GM19025 (cell line): Measurements from ENCODE around the gene ERC1.

Experiments used
- ATAC-seq: cut with Tn5 transposase; IDR thresholded peaks from one replicate; pipeline ENCODE4 v1.9.1; 2021; ENCODE audit warnings: mild to moderate bottlenecking, low read depth, moderate library complexity; ENCODE audit not compliant: unreplicated experiment

Gene ERC1

DNA sequence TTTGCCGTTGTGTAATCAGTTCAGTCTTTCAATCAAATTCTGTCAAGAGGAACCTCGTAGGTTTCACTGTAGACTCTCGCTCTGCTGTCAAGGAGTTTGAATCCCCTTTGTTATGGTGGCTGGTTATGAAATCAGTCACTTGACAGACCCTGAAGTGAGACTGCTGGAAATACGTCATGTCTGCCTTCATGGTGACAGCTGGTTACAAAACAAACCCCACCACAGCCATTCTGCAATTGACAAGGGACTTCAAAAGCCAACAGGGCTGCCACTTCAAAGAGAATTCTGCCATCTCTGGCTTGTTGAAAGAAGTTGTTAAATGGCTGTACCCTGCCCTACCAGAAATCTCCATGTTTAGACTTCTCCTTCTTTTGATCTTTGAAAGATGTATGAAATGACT lies 286.9 kb downstream of the ERC1 start:
- no peak for ATAC-seq

GRCh38 chr12:1279050-1279449 lies 288.0 kb downstream of the ERC1 start:
- no peak for ATAC-seq

DNA sequence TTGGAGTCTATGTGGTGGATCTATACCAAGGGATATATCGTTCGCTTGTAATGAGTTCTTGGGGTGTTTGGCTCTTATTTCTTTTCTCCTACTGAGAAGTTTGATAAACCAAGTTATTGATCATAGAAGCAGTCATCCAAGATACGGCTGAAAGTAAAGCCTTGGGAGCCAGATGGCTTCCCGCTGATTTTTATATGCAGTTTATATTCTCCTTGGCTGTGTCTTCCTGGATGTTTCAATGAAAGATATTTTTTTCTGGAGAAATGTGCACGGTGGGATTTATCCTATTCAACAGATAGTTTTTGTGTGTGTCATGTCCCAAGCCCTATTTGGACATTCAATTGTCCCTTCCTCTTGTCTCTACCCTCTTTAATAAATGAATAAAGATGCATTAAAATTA lies 289.0 kb downstream of the ERC1 start:
- no peak for ATAC-seq

DNA sequence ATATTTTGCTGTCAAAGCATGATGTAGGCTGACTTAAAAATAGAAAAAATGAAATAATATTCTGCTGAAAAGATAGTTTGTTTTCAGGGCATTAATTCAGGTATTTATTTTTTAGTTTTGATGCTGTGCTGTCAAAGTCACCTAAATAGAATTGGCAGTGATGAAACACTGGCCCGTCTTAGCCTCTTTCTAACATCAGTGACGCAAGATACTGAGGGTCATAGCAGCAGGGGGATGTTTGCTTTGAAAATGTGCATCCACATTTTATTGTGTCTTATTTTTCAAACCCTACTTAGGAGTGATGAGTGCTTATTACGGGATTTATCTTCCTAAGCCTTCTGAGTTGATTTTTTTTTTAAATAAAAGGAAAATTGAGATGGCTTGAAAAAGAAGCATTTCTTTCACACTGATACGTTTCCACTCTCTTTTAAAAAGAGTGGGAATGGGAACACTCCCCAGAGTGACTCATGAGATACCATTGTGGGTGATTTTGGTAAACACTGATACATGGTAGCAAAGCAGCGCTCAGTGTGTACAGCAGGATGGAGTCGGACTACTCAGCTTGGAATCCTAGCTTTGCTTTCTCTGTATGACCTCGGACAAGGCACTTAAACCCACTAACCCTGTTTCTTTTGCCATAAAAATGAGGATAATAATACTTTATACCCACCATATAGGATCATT lies 290.8 kb downstream of the ERC1 start:
- no peak for ATAC-seq

- no peak for ATAC-seq
Measured at GRCh38 chr12:1282670-1283315, 291.8 kb downstream of the ERC1 start.

DNA sequence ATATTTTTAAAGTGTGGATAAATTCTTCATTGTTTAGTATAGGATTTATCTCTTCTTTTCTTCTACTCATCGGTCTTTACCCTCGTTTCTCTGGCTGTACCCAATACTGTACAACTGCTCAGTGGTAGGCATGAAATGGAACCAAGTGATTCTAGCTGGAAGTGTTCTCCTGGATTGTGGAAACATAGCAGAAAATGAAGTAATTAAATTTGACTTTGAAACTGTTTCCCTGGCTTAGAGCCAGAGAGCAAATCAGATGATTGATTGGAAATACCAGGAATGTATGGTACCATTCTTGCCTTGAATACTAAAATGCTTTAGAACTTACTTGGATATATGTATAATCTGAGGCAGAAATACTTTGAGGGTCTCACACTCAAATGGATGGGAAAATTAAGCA lies 292.3 kb downstream of the ERC1 start:
- no peak for ATAC-seq

DNA sequence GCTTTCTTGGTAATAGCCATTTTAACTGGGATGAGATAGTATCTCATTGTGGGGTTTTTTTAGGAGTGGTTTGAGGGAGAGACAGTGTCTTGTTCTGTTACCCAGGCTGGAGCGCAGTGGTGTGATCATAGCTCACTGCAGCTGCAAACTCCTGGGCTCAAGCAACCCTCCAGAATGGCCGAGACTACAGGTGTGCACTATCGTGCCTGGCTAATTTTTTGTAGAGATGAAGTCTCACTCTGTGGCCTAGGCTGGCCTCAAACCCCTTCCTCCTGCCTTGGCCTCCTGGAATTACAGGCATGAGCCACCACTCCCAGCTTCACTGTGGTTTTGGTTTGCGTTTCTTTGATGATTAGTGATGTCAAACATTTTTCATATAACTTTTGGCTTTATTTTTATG lies 293.6 kb downstream of the ERC1 start:
- ATAC-seq: no peak

GRCh38 chr12:1287446-1287975 lies 296.5 kb downstream of the ERC1 start:
- ATAC-seq: no peak

GRCh38 chr12:1288333-1288732 lies 297.3 kb downstream of the ERC1 start:
- ATAC-seq: no peak

DNA sequence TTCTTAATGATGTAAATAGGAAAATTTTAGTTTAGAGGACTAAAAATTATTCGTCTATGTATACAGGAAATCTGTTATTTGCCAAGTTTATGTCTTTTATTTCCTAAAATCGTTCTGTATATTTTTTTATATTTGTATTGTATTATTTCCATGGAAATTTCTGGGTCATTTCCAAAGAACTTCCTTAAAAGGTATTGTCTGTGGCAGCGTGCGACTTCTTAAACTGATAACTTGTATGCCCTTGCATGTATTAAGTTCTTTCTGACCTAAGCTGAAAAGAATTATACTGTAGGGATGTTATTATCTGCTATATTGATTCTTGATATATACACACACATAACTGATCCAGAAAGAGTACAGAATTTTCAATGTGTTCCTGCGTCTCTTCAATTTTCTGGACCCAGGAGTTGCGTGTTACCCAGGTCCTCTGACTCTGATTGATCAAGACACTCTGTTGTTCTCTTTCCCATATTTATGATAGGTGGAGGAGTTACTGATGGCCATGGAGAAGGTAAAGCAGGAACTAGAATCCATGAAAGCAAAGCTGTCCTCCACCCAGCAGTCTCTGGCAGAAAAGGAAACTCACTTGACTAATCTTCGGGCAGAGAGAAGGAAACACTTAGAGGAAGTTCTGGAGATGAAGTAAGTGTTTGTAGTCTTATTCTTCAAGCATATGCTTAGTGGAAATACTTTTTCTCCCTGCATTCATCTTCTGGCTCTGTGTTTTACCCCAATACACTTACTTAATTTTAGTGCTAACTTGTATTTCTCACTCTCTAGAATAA lies 298.5 kb downstream of the ERC1 start:
- ATAC-seq: no peak

GRCh38 chr12:1290716-1291115 lies 299.7 kb downstream of the ERC1 start:
- no peak for ATAC-seq

GRCh38 chr12:1291601-1292332 lies 300.7 kb downstream of the ERC1 start:
- no peak for ATAC-seq

DNA sequence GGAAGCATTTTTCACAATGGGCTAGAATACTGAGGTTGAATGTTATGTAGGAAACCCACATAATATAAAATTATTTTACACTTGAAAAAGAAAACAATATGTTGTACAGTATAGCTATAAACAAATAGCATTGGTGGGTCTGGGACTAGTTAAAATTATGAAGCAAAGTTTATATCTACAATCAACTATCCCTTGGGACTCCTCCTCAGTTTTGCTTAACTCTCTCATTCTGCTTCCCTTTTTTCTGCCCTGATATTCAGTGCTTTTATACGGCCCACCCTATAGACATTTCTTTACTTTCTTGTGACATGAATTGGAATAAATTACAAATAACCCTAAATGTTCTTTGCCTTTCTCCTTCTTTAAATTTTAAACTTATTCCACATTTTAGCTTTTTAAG lies 302.9 kb downstream of the ERC1 start:
- ATAC-seq: no peak

DNA sequence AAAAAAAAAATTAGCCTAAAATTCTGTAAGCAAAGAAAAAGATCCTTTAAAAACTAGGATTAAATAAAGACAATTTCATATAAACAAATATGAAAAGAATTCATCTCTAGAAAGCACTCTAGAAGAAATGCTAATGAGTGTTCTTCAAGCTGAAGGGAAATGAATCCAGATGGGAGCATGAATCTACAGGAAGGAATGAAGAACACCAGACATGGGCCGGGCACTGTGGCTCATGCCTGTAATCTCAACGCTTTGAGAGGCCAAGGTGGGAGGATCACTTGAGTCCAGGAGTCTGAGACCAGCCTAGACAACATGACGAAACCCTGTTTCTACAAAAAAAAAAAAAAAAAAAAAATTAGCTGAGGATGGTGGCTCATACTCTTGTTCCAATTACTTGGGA lies 306.2 kb downstream of the ERC1 start:
- no peak for ATAC-seq

- ATAC-seq: no peak
Measured at GRCh38 chr12:1297639-1298175, 306.7 kb downstream of the ERC1 start.

DNA sequence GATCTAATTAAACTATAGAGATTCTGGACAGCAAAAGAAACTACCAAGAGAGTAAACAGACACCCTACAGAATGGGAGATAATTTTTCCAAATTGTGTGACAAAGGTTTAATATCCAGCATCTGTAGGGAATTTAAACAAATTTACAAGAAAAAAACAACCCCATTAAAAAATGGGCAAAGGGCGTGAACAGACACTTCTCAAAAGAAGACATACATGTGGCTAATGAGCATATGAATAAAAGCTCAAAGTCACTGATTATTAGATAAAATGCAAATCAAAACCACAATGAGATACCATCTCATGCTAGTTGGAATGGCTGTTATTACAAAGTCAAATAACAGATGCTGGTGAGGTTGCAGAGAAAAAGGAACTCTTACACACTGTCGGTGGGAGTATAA lies 309.4 kb downstream of the ERC1 start:
- ATAC-seq: no peak

- ATAC-seq: no peak
Measured at GRCh38 chr12:1302201-1302870, 311.3 kb downstream of the ERC1 start.

DNA sequence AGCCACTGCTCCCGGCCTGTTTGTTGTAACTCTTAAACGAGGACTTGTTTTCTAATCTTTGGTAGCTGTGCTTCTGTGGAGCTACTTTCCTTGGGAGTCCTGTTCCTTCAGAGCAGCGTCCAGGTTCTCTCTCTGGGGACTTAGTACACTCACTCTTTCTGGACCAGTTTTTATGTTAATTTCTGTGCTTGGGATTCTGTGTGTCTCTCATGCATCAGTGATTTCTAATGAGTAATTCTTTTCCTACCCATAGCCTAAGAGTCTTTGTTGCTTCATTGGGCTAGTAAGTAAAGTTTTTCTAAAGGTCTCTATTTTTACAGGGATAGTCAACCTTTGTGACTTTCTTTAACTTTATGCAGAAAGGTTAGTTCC lies 314.0 kb downstream of the ERC1 start:
- ATAC-seq: no peak

- no peak for ATAC-seq
Measured at GRCh38 chr12:1305791-1306500, 314.9 kb downstream of the ERC1 start.
